Gastroesophageal sphincter (tissue), 3 donors: ENCODE data around the gene OTOG.

Source experiments
- CTCF ChIP-seq, 4 experiments: fragments of 200-600 bp in 2 of 4; fragments of 450-650 bp in 2 of 4; sonication (generic) in 1 of 4; IDR thresholded peaks; one replicate each; pipeline ENCODE4 v1.5.1; 2017 to 2019; ENCODE audit warnings: antibody characterized with exemption in 4 of 4, mild to moderate bottlenecking in 2 of 4, moderate library complexity in 2 of 4
- EP300 ChIP-seq: sonication (generic); formaldehyde crosslinking; IDR thresholded peaks from one replicate; pipeline ENCODE4 v1.6.1; 2017; ENCODE audit warnings: antibody characterized with exemption, mild to moderate bottlenecking
- POLR2A ChIP-seq, 2 donors: fragments of 450-650 bp; IDR thresholded peaks; one replicate each; pipeline ENCODE4 v1.6.1; 2017; ENCODE audit warnings: antibody characterized with exemption in 2 of 2, mild to moderate bottlenecking in 2 of 2, moderate library complexity in 1 of 2
- POLR2AphosphoS5 ChIP-seq: sonication (generic); formaldehyde crosslinking; IDR thresholded peaks from one replicate; pipeline ENCODE4 v1.6.1; 2017; ENCODE audit warnings: antibody characterized with exemption

DNA sequence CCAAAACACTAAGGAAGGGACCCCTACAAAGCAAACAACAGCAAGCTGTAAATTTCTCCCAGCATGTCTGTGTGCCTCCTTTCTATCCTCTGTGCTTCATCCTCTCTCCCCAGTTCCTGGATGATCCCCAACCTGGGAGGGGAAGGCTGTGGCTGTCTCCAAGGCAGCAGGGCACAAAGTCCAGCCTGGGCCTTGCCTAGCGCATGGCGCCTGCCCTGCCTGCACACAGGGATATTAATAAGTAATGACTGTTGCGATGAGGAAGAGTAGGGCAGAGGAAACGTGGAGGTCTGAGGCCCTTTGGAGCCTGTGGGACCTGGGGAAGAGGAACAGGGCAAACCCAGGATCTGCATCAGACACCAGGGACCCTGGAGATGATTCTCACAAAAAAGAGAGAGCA is 4.8 kb upstream of the OTOG start:
- TF ChIP-seq CTCF (IDR thresholded peaks at IDR 0.05) (no peak), POLR2AphosphoS5 (no peak), POLR2A (IDR thresholded peaks at IDR 0.05) (no peak), EP300 (no peak)
